GM21447 (cell line): ENCODE measurements around the gene DCC.

Source experiments
- ATAC-seq: cut with Tn5 transposase; IDR thresholded peaks from one replicate; pipeline ENCODE4 v1.9.1; 2021; ENCODE audit not compliant: unreplicated experiment

DCC gene

GRCh38 chr18:52999633-53000032, 659.6 kb downstream of the DCC start:
- ATAC-seq = no peak

GRCh38 chr18:53004798-53005197, 664.8 kb downstream of the DCC start:
- no peak for ATAC-seq

GRCh38 chr18:53018791-53019190, 678.8 kb downstream of the DCC start:
- no peak for ATAC-seq

GRCh38 chr18:53025247-53025646, 685.2 kb downstream of the DCC start:
- ATAC-seq = no peak

- no peak for ATAC-seq
Measured at GRCh38 chr18:53028565-53028964, 688.6 kb downstream of the DCC start.

GRCh38 chr18:53033128-53033527, 693.1 kb downstream of the DCC start:
- no peak for ATAC-seq

GRCh38 chr18:53038608-53039007, 698.6 kb downstream of the DCC start:
- no peak for ATAC-seq

- no peak for ATAC-seq
Measured at GRCh38 chr18:53040286-53040685, 700.3 kb downstream of the DCC start.

GRCh38 chr18:53056064-53056463, 716.1 kb downstream of the DCC start:
- ATAC-seq = no peak

GRCh38 chr18:53070788-53071187, 730.8 kb downstream of the DCC start:
- ATAC-seq = no peak

- no peak for ATAC-seq
Measured at GRCh38 chr18:53080687-53081086, 740.7 kb downstream of the DCC start.

- no peak for ATAC-seq
Measured at GRCh38 chr18:53093636-53094035, 753.6 kb downstream of the DCC start.

- no peak for ATAC-seq
Measured at GRCh38 chr18:53101536-53102105, 761.6 kb downstream of the DCC start.

- ATAC-seq = no peak
Measured at GRCh38 chr18:53114441-53114840, 774.4 kb downstream of the DCC start.

- ATAC-seq = no peak
Measured at GRCh38 chr18:53115876-53116585, 776.0 kb downstream of the DCC start.

- no peak for ATAC-seq
Measured at GRCh38 chr18:53117851-53118250, 777.9 kb downstream of the DCC start.

GRCh38 chr18:53126210-53126609, 786.2 kb downstream of the DCC start:
- ATAC-seq = no peak

GRCh38 chr18:53131001-53131400, 791.0 kb downstream of the DCC start:
- ATAC-seq = no peak

- no peak for ATAC-seq
Measured at GRCh38 chr18:53134711-53135110, 794.7 kb downstream of the DCC start.

- ATAC-seq = no peak
Measured at GRCh38 chr18:53135654-53136053, 795.7 kb downstream of the DCC start.

- no peak for ATAC-seq
Measured at GRCh38 chr18:53139746-53140500, 799.9 kb downstream of the DCC start.

GRCh38 chr18:53142005-53142404, 802.0 kb downstream of the DCC start:
- ATAC-seq = no peak
